IPS-18c (cell line): ENCODE measurements around the gene ATXN1.

Experiments
- H3K4me3 ChIP-seq: 2 replicates; pipeline ENCODE4 v1.7.0; 2013; ENCODE audit warnings: low read depth, mild to moderate bottlenecking, low read length, moderate library complexity; ENCODE audit not compliant: insufficient read depth
- H3K9me3 ChIP-seq: one replicate; pipeline ENCODE4 v1.6.1; 2013; ENCODE audit warnings: mild to moderate bottlenecking, low read length, moderate library complexity; ENCODE audit not compliant: control insufficient read depth, insufficient read depth

Gene ATXN1

DNA sequence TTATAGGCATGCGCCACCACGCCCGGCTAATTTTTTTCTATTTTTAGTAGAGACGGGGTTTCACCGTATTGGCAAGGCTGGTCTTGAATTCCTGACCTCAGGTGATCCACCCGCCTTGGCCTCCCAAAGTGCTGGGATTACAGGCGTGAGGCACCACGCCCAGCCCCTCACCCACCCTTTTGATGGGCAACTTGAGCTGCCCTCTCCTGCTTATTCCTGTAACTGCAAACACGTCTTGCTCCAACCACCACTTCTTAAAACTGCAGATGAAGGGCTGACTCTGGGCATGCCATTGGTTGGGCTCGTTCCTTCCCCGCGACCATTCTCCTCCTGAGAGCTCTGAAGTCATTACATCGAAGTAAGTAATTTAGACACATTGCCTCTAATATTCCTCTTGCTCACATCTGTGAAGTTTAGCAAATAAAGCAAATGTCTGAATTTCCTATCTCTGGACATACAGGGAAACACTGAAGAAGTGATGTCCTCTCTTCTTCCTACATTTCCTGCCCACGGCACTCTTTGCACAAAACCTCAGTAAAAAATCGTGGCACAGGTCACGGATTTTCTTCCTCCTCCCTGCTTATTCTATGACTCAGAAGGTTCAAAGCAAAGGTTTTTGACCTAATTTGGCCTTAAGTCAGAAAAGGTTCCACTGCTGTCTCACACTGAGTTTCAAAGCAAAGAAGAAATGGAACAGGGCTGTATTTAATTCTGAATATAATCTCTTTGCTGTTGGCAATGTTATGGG is 405.4 kb downstream of the ATXN1 start:
- Histone ChIP-seq H3K4me3 (no peak overlapping the region), H3K9me3 (peaks cover 4% of the 10 kb centered on the region)

- Histone ChIP-seq H3K9me3 (peaks cover 4% of the 10 kb centered on the region), H3K4me3 (no peak overlapping the region)
Measured at GRCh38 chr6:16355238-16355637, 406.0 kb downstream of the ATXN1 start.

- H3K4me3 ChIP-seq: no peak overlapping the region
Measured at GRCh38 chr6:16354692-16355091, 406.6 kb downstream of the ATXN1 start.

DNA sequence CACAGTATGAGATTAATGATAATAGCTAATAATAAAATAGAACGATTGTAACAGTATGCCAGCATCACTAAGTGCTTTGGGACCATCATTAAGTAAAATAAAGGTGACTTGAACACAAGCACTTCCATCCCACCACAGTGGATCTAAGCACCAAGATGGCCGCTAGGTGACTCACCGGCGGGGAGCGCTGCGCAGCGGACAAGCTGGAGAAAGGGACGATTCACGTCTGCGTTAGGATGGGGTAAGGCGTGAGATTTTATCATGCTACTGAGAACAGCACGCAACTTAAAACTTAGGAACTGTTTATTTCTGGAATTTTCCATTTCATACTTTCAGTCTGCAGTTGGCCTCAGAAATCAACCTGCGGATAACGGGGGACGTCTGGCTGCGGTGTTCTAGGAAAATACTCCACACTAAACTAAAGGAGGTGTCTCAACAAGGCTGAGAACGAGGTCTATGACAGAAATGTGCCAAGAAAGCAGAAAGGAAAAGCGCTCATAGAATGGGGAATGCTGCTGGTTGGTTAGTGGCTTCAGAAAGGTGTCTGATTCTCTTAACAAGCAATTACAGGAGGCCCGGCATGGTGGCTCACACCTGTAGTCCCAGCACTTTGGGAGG is 408.3 kb downstream of the ATXN1 start:
- peaks cover 4% of the 10 kb centered on the region for H3K9me3 ChIP-seq

More at GRCh38 chr6:16354692-16355091, 406.6 kb downstream of the ATXN1 start:
- H3K9me3 ChIP-seq: peaks cover 4% of the 10 kb centered on the region

DNA sequence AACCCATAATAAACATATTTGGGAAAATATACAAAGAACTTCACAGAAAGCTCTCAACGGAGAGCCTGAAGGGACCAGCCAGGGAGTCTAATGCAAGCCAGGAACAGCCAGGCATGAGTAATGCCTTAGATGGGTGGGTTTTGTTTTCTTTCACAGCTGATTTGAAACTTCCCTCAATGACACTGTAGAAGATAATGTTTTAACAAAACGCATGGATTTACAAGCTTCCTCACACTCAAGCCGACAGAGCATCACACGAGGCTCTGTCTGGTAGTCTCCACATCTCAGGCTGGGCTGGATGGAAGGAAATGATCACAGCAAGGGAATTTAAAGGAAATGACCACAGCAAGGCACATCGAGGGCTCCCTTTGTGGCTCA is 409.0 kb downstream of the ATXN1 start:
- Histone ChIP-seq H3K9me3 (no peaks in the 10 kb centered on the region), H3K4me3 (no peak overlapping the region)

More for the DNA sequence above, 408.3 kb downstream of the ATXN1 start:
- H3K4me3 ChIP-seq: no peak overlapping the region

GRCh38 chr6:16349544-16349943 is 411.7 kb downstream of the ATXN1 start:
- H3K9me3 ChIP-seq: no peaks in the 10 kb centered on the region
- no peak overlapping the region for H3K4me3 ChIP-seq

GRCh38 chr6:16346831-16347230 is 414.4 kb downstream of the ATXN1 start:
- no peak overlapping the region for H3K4me3 ChIP-seq
- H3K9me3 ChIP-seq: no peaks in the 10 kb centered on the region

DNA sequence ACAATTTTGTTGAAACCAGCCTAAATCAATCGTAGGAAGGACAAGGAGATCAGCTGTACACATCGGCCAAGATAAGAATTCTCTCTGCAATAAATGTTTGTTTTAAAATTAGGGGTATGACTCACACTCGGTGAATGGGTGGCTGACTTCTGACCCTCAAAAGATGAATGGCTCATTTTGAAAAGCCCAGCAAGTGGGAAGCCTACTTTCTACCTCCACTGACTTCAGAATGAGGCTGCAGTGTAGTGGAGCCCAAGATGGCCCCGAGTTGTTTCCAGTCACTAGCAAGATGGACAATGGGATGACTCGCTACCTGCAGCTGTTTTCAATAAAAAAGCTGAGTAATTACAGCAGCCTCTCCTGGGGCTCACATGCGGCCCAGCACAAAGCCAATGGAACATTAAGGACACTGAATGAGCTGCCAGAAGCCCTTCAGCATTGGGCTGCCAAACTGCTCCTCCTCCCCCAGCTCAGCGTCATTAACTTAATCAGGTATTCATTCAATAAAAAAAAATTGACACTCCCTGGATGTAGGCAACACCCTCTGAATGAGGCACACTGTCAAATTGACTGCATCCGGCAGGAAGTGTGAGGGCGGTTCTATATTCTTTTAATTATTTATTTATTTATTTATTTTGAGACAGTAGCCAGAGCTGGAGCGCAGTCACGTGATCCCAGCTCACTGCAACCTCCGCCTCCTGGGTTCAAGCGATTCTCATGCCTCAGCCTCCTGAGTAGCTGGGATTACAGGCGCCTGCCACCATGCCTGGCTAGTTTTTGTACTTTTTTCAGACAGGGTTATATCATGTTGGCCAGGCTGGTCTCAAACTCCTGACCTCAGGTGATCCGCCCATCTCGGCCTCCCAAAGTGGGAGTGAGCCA is 415.6 kb downstream of the ATXN1 start:
- no peak overlapping the region for H3K4me3 ChIP-seq
- H3K9me3 ChIP-seq: no peaks in the 10 kb centered on the region

- Histone ChIP-seq H3K4me3 (no peak overlapping the region), H3K9me3 (no peaks in the 10 kb centered on the region)
Measured at GRCh38 chr6:16344756-16345155, 416.5 kb downstream of the ATXN1 start.

DNA sequence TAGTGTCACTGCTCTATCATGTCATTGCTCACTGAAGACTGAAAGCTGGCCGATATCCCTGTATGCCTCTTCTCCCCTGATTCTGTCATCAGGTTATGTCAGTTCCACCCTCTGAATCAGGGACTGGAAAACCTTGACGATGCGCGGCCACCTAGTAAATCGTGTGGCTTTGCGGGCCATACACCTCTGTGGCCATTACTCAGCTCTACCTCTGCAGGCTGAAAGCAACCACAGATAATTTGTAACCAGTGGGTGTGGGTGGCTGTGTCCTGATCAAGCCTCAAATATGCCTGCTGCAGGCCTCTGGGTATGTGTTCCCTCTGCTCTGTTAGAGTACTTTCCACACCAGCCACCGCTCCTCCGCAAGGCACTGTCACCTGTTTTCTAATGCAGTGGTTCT is 417.7 kb downstream of the ATXN1 start:
- H3K9me3 ChIP-seq: no peaks in the 10 kb centered on the region
- H3K4me3 ChIP-seq: no peak overlapping the region

DNA sequence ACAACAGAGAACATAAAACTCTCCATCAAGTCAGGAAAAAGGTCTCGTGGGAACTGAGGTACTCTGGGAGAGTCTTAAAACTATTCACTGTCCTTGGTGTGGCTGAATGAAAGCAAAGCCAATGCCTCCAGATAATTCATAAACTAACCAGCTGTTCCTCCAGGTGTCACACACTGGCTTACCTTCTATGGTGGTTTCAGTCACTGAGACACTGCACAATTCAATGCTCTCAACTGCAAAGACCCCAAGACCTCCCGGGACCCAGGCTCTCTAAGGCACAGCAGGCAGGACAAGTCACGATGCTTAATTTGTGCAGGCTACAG is 422.0 kb downstream of the ATXN1 start:
- Histone ChIP-seq H3K9me3 (no peaks in the 10 kb centered on the region), H3K4me3 (no peak overlapping the region)

GRCh38 chr6:16338577-16339264 is 422.5 kb downstream of the ATXN1 start:
- Histone ChIP-seq H3K4me3 (no peak overlapping the region), H3K9me3 (no peaks in the 10 kb centered on the region)

DNA sequence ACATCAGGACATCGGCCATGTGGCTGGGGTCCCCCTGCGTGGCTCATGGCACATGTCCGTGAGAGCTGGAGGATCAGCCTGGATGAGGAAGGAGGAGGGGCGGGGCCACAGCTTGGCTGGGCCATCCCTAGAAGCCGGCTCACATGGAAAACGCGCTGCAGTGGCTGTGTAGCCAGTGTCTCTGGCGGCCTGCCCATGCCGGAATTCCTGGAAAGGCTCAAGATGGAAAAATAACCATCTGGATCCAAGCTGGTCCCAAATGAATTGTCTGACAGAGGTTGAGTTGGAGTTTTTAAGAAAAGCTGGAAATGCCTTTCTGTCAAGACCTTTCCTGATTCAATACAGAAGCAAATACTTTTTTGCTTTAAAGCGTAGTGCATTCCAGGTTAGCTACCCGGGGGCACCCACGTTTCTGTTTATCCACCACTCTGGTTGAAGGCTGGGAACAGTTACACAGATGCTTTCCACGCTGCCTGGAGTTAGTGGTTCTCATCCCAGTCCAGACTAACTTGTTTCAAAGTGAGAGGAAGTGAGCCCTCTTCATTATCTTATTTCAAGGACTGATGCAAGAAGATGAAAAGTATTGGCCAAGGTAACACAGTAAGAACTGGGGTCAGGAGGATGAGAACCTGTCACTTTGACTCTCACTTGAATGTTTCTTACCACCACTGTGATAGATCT is 423.8 kb downstream of the ATXN1 start:
- Histone ChIP-seq H3K4me3 (no peak overlapping the region), H3K9me3 (no peaks in the 10 kb centered on the region)

GRCh38 chr6:16336911-16337294 is 424.4 kb downstream of the ATXN1 start:
- H3K4me3 ChIP-seq: no peak overlapping the region

DNA sequence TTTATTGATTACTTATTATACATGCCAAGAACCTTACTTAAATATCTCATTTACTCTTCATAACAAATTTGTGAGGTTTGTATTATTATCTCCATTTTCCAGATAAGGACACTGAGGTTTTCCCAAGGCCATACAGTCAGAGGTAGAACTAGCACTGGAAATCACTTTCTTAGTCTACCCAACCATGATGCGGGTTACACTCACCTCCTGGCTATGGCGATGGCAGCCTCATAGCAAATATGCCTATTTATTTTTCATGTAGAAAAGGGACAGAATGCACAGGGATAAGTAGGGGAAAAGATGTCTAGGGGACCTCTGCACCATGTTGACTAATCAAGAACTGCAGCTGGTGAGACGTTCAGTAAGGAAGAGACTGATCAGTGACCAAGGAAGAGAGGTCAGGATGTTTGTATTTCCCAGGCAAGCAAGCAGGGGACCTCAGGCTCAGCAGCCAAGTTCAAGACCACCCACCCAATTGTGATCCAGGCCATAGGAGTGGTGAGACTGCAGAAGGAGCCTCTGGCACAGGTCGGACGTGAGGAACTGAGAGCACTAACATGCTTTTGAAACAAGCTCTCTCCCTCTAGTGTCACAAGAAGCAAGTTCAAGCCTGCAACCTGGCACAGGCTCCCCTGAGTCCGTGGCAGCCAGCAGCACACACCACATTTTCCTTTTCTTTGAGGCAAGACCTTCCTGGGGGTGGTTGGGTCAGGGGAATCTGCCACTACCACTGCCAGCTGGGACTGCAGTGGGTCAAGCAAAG is 425.0 kb downstream of the ATXN1 start:
- Histone ChIP-seq H3K9me3 (no peaks in the 10 kb centered on the region), H3K4me3 (no peak overlapping the region)

More at GRCh38 chr6:16336911-16337294, 424.4 kb downstream of the ATXN1 start:
- H3K9me3 ChIP-seq: no peaks in the 10 kb centered on the region

GRCh38 chr6:16335176-16335575 is 426.1 kb downstream of the ATXN1 start:
- Histone ChIP-seq H3K4me3 (no peak overlapping the region), H3K9me3 (no peaks in the 10 kb centered on the region)
